Aorta (tissue), 5 donors: ENCODE measurements around the gene NPAS2. TPM values are rescaled to one million over a fixed set of nuclear protein-coding genes. Genes with fewer than 3 reads are reported as not detected.

Experiments
- ATAC-seq: fragments of 200-7000 bp; cut with Tn5 transposase; one replicate; pipeline ENCODE4 v1.9.1; 2022; ENCODE audit warnings: moderate library complexity; ENCODE audit not compliant: low FRiP score
- DNase-seq, 2 donors: peaks; one replicate each; pipeline ENCODE4 v3.0.0-alpha.2; 2020
- H3K27ac ChIP-seq, 2 donors: one replicate each; pipeline ENCODE4 v1.5.1; 2013; ENCODE audit warnings: low read length in 2 of 2, mild to moderate bottlenecking in 2 of 2, moderate library complexity in 2 of 2, control low read depth in 1 of 2, inconsistent platforms in 1 of 2, low read depth in 1 of 2
- H3K27me3 ChIP-seq, 2 donors: one replicate each; pipeline ENCODE4 v1.6.1; 2013; ENCODE audit warnings: control low read depth in 1 of 2, low read length in 1 of 2, mild to moderate bottlenecking in 1 of 2, moderate library complexity in 1 of 2; ENCODE audit not compliant: insufficient read depth in 2 of 2, control insufficient read depth in 1 of 2
- H3K36me3 ChIP-seq, 2 donors: one replicate each; pipeline ENCODE4 v1.6.1; 2013; ENCODE audit warnings: control low read depth in 1 of 2, low read length in 1 of 2, mild to moderate bottlenecking in 1 of 2; ENCODE audit not compliant: insufficient read depth in 2 of 2, control insufficient read depth in 1 of 2
- H3K4me1 ChIP-seq, 2 donors: one replicate each; pipeline ENCODE4 v1.6.1; 2013; ENCODE audit warnings: low read length in 2 of 2, control low read depth in 1 of 2, mild to moderate bottlenecking in 1 of 2, moderate library complexity in 1 of 2; ENCODE audit not compliant: insufficient read depth in 2 of 2, control insufficient read depth in 1 of 2
- H3K4me3 ChIP-seq, 2 donors: one replicate each; pipeline ENCODE4 v1.5.1; 2013; ENCODE audit warnings: low read length in 2 of 2, control low read depth in 1 of 2, mild to moderate bottlenecking in 1 of 2
- H3K9me3 ChIP-seq: one replicate; pipeline ENCODE4 v1.6.1; 2013; ENCODE audit warnings: mild to moderate bottlenecking, low read length; ENCODE audit not compliant: control insufficient read depth
- WGBS, 2 donors: extraction: QIAGEN DNeasy Blood & Tissue Kit; methylation state at CpG; one replicate each; pipeline ENCODE4 v1.1.7; 2013; 5-methylcytosine and 5-hydroxymethylcytosine counted together
- intact Hi-C, 2 donors: fragments of 100-400 bp; cut with DNase I; formaldehyde crosslinking; loops; one replicate each; pipeline versions ENCODE4 v1.14.2 to v1.15.0; 2022
- long read RNA-seq, 2 donors: library from polyadenylated mRNA; unstranded; transcript quantifications; one replicate each; pipeline ENCODE4 v2.0.0, GENCODE V29; 2020 to 2021
- polyA plus RNA-seq, 2 donors: library from polyadenylated mRNA; stranded (reverse); fragments of 200-250 nt; gene quantifications; one replicate each; pipeline ENCODE4 v1.2.3, GENCODE V29; 2013
- total RNA-seq, 2 donors: library from RNA; stranded (reverse); fragmentation: NEBNext Ultra II Directional; extraction: Animal tissue kit (Norgen Biotek cat#: 25700); gene quantifications; one replicate each; pipeline ENCODE4 v1.2.1, GENCODE V29; 2021
- donor health status: healthy with polysubstance abuse.
- donor health status: Bipolar disorder and iron deficiency.
- donor health status: DM: no; HTN: no; CAD: no.
- donor health status: DM: no; HTN: no; CAD: no.
- donor health status: DM: yes; HTN: yes; CAD: no.

Gene NPAS2
- total RNA-seq (10 to 100 TPM; 35.9 to 42.0 TPM), polyA plus RNA-seq (10 to 100 TPM in 1 of 2 donors, 1 to 10 TPM in 1; 7.8 to 12.6 TPM)
- long read RNA-seq, donor 1, partial matches to known transcripts: 14 of 34 reads
- long read RNA-seq, donor 1, other reads (novel, unspliced or antisense): 19 of 34 reads
- long read RNA-seq, donor 2, full-length matches to known transcripts: 2 of 17 reads
- long read RNA-seq, donor 2, partial matches to known transcripts: 7 of 17 reads
- long read RNA-seq, donor 2, other reads (novel, unspliced or antisense): 8 of 17 reads

GRCh38 chr2:100819370-100820272 is at the start of gene NPAS2:
NPAS2 (plus strand) TSS chr2:100820139; CDS start chr2:100904755, 84,616 bp downstream.
- intact Hi-C loops: loop anchor here (2.0 to 10.0 kb wide), 6 partner anchors 58 to 215 kb away; no protein-coding TSS in a partner anchor
- Histone ChIP-seq H3K27me3 (no peaks in the 10 kb centered on the region), H3K27ac (peak within 1 kb of the TSS in 1 of 2 donors; percentile 20), H3K4me1 (no peaks in the 10 kb centered on the region), H3K4me3 (peak within 1 kb of the TSS; percentile 86 to 91), H3K36me3 (no peaks in the 10 kb centered on the region), H3K9me3 (no peaks in the 10 kb centered on the region)
- WGBS, 2 donors: 1 to 2% methylated on average over 52 to 91 of the region's 91 CpGs
- peak; percentile 60 for ATAC-seq
- DNase-seq: peak in 1 of 2 donors; percentile 81

DNA sequence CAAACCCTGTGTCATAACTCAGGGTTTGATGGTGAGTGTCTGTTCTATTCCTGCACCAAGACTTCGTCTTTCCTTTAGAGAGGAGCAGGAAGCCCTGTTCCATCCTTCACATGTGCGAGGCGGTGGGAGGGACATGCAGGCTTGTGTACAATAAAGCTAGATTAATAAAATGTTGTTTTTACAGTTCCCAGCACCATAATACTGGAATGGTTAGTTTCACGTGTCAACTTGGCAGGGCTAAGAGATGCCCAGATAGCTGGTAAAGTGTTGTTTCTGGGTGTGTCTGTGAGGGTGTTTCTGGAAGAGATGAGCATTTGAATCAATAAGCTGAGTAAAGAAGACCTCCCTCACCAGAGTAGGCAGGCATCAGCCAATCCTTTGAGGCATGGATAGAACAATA is 48.8 kb upstream of the NPAS2 start:
- no peaks in the 10 kb centered on the region for H3K4me1 ChIP-seq
- intact Hi-C loops: no loop called here
- WGBS, 2 donors: 92 to 95% methylated on average over 4 of the region's 4 CpGs
- H3K36me3 ChIP-seq: no peaks in the 10 kb centered on the region
- ATAC-seq (no peak), DNase-seq (no peak)
- no peaks in the 10 kb centered on the region for H3K9me3 ChIP-seq
- no peak overlapping the region for H3K27ac ChIP-seq
- H3K4me3 ChIP-seq: no peak overlapping the region
- no peaks in the 10 kb centered on the region for H3K27me3 ChIP-seq

- Histone ChIP-seq H3K4me1 (no peaks in the 10 kb centered on the region), H3K4me3 (no peak overlapping the region), H3K27ac (no peak overlapping the region), H3K27me3 (no peaks in the 10 kb centered on the region), H3K36me3 (no peaks in the 10 kb centered on the region), H3K9me3 (no peaks in the 10 kb centered on the region)
- DNase-seq (no peak), ATAC-seq (no peak)
- intact Hi-C loops: no loop called here
- 86 to 90% methylated on average over 4 of the region's 4 CpGs for whole genome bisulfite sequencing, 2 donors
Measured at GRCh38 chr2:100773538-100773937, 46.4 kb upstream of the NPAS2 start.

- H3K9me3 ChIP-seq: no peaks in the 10 kb centered on the region
- intact Hi-C loops: no loop called here
- ATAC-seq (no peak), DNase-seq (no peak)
- H3K4me3 ChIP-seq: no peak overlapping the region
- H3K36me3 ChIP-seq: no peaks in the 10 kb centered on the region
- no peaks in the 10 kb centered on the region for H3K27me3 ChIP-seq
- no peaks in the 10 kb centered on the region for H3K4me1 ChIP-seq
- H3K27ac ChIP-seq: no peak overlapping the region
Measured at GRCh38 chr2:100776445-100776844, 43.5 kb upstream of the NPAS2 start.

DNA sequence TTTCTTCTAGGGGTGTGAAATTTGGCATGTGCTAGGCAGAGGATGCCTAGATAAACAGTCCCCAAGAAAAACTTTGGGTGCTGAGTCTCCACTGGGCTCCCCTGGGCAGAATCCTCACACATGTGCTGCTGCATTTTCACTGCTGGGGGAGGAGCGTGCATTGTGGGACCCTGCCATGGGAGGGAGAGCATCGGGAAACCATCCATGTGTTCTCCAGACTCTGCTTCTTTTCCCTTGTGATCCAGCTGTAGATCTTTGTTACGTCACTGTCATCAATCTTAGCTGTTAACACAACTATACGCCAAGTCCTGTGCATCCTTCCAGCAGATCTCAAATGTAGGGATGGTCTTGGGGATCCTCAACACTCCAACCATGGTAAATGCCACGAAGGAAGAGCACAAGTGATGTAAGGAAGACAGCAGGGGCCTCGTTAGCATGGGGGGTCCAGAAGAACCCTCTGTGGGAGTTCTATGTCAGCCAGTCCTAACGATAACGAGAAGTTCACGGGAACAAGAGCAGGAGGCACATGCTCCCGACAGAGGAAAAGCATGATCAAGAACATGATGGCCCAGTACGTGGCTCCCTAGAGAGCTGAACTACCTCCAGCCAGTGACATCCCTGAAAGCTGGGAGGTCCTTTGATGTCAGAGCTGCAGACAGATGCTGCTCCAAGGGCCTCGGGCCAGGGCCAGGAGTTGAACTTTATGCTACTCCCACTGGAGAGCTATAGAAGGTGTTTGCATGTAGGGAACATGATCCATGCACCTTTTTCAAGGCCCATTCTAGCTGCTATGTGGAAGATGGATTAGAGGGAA is 41.1 kb upstream of the NPAS2 start:
- no peaks in the 10 kb centered on the region for H3K36me3 ChIP-seq
- H3K27ac ChIP-seq: no peak overlapping the region
- no peak for DNase-seq
- no peaks in the 10 kb centered on the region for H3K4me1 ChIP-seq
- no peak overlapping the region for H3K4me3 ChIP-seq
- intact Hi-C loops: no loop called here
- 91 to 94% methylated on average over 12 of the region's 12 CpGs for WGBS, 2 donors
- no peaks in the 10 kb centered on the region for H3K27me3 ChIP-seq
- no peak for ATAC-seq
- H3K9me3 ChIP-seq: no peaks in the 10 kb centered on the region

DNA sequence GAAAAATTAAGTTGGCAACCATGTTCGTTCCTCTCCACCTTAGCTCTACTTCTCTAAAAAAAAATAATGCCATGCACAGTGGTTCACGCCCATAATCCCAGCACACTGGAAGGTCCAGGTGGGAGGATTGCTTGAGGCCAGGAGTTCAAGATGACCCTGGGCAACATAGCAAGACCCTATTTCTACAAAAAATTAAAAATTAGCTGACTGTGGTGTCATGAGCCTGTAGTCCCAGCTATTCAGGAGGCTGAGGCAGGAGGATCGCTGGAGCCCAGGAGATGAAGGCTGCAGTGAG is 40.1 kb upstream of the NPAS2 start:
- intact Hi-C loops: no loop called here

GRCh38 chr2:100780203-100781008 is 39.5 kb upstream of the NPAS2 start:
- no peaks in the 10 kb centered on the region for H3K36me3 ChIP-seq
- 89 to 90% methylated on average over 8 of the region's 8 CpGs for WGBS, 2 donors
- no peaks in the 10 kb centered on the region for H3K27me3 ChIP-seq
- intact Hi-C loops: no loop called here
- H3K27ac ChIP-seq: no peak overlapping the region
- H3K4me3 ChIP-seq: no peak overlapping the region
- H3K9me3 ChIP-seq: no peaks in the 10 kb centered on the region
- ATAC-seq (peak; percentile 49), DNase-seq (no peak)
- H3K4me1 ChIP-seq: no peaks in the 10 kb centered on the region

More for the DNA sequence above, 40.1 kb upstream of the NPAS2 start:
- Histone ChIP-seq H3K36me3 (no peaks in the 10 kb centered on the region), H3K27me3 (no peaks in the 10 kb centered on the region), H3K4me3 (no peak overlapping the region), H3K27ac (no peak overlapping the region), H3K4me1 (no peaks in the 10 kb centered on the region), H3K9me3 (no peaks in the 10 kb centered on the region)
- no peak for DNase-seq
- WGBS, 2 donors: 95 to 99% methylated on average over 3 of the region's 3 CpGs
- no peak for ATAC-seq

- H3K27ac ChIP-seq: no peak overlapping the region
- no peak for DNase-seq
- peaks cover 0 to 3% of the 10 kb centered on the region in 2 donors for H3K4me1 ChIP-seq
- no peak overlapping the region for H3K4me3 ChIP-seq
- ATAC-seq: no peak
- H3K27me3 ChIP-seq: no peaks in the 10 kb centered on the region
- intact Hi-C loops: no loop called here
- H3K36me3 ChIP-seq: no peaks in the 10 kb centered on the region
- WGBS, 2 donors: 84 to 87% methylated on average over 1 of the region's 1 CpG
- no peaks in the 10 kb centered on the region for H3K9me3 ChIP-seq
Measured at GRCh38 chr2:100781009-100781325, 39.0 kb upstream of the NPAS2 start.
